Stomach smooth muscle (tissue), 2 donors: ENCODE data around the gene RFX7.
A peak's percentile ranks its signal among the peaks of the same experiment; 100 is the strongest.

ENCODE experiments used
- H3K27ac ChIP-seq: one replicate; pipeline ENCODE4 v1.7.0; 2013; ENCODE audit warnings: mild to moderate bottlenecking, low read length, inconsistent platforms
- H3K27me3 ChIP-seq, 2 donors: one replicate each; pipeline ENCODE4 v1.7.0; 2013; ENCODE audit warnings: low read length in 2 of 2; ENCODE audit not compliant: insufficient read depth in 2 of 2, control insufficient read depth in 1 of 2
- H3K36me3 ChIP-seq, 2 donors: one replicate each; pipeline ENCODE4 v1.7.0; 2013; ENCODE audit warnings: low read length in 2 of 2; ENCODE audit not compliant: control insufficient read depth in 2 of 2, insufficient read depth in 2 of 2
- H3K4me1 ChIP-seq: one replicate; pipeline ENCODE4 v1.7.0; 2013; ENCODE audit warnings: low read length; ENCODE audit not compliant: control insufficient read depth, insufficient read depth
- H3K4me3 ChIP-seq, 2 donors: one replicate each; pipeline ENCODE4 v1.7.0; 2013; ENCODE audit warnings: low read length in 2 of 2
- H3K9ac ChIP-seq, 2 donors: one replicate each; pipeline ENCODE4 v1.7.0; 2013; ENCODE audit warnings: low read length in 2 of 2, mild to moderate bottlenecking in 1 of 2
- H3K9me3 ChIP-seq, 2 donors: one replicate each; pipeline ENCODE4 v1.7.0; 2013; ENCODE audit warnings: low read length in 2 of 2; ENCODE audit not compliant: control insufficient read depth in 2 of 2
- donor health status: healthy.
- donor health status: Pancreatic carcinoma.

Gene RFX7

GRCh38 chr15:56128081-56128480 is 115.6 kb downstream of the RFX7 start:
- H3K27me3 ChIP-seq = no peaks in the 10 kb centered on the region
- peaks cover 0 to 6% of the 10 kb centered on the region in 2 donors for H3K9me3 ChIP-seq
- no peak overlapping the region for H3K27ac ChIP-seq
- no peak overlapping the region for H3K4me3 ChIP-seq
- peaks cover 0 to 2% of the 10 kb centered on the region in 2 donors for H3K36me3 ChIP-seq
- H3K4me1 ChIP-seq = no peaks in the 10 kb centered on the region
- H3K9ac ChIP-seq = no peak overlapping the region

- H3K9me3 ChIP-seq = peaks cover 0 to 6% of the 10 kb centered on the region in 2 donors
- no peak overlapping the region for H3K4me3 ChIP-seq
- no peaks in the 10 kb centered on the region for H3K27me3 ChIP-seq
- H3K9ac ChIP-seq = no peak overlapping the region
- no peak overlapping the region for H3K27ac ChIP-seq
- no peaks in the 10 kb centered on the region for H3K4me1 ChIP-seq
- H3K36me3 ChIP-seq = peaks cover 0 to 2% of the 10 kb centered on the region in 2 donors
Observed at GRCh38 chr15:56126409-56126808, 117.3 kb downstream of the RFX7 start.

- no peak overlapping the region for H3K4me3 ChIP-seq
- H3K9me3 ChIP-seq = peaks cover 0 to 6% of the 10 kb centered on the region in 2 donors
- no peak overlapping the region for H3K27ac ChIP-seq
- H3K4me1 ChIP-seq = no peaks in the 10 kb centered on the region
- H3K36me3 ChIP-seq = no peaks in the 10 kb centered on the region
- no peaks in the 10 kb centered on the region for H3K27me3 ChIP-seq
- no peak overlapping the region for H3K9ac ChIP-seq
Observed at GRCh38 chr15:56124391-56124790, 119.3 kb downstream of the RFX7 start.

- Histone ChIP-seq H3K4me3 (no peak overlapping the region), H3K4me1 (no peaks in the 10 kb centered on the region), H3K9me3 (no peaks in the 10 kb centered on the region)
Observed at GRCh38 chr15:56105855-56106254, 137.8 kb downstream of the RFX7 start.

GRCh38 chr15:56102441-56102840 is 141.2 kb downstream of the RFX7 start:
- Histone ChIP-seq H3K9ac (no peak overlapping the region), H3K4me1 (no peaks in the 10 kb centered on the region), H3K9me3 (no peaks in the 10 kb centered on the region), H3K27ac (peak overlapping the region; percentile 3), H3K36me3 (peaks cover 0 to 3% of the 10 kb centered on the region in 2 donors), H3K27me3 (no peaks in the 10 kb centered on the region), H3K4me3 (no peak overlapping the region)

More at GRCh38 chr15:56105855-56106254, 137.8 kb downstream of the RFX7 start:
- H3K27ac ChIP-seq = no peak overlapping the region
- H3K36me3 ChIP-seq = no peaks in the 10 kb centered on the region
- no peaks in the 10 kb centered on the region for H3K27me3 ChIP-seq
- no peak overlapping the region for H3K9ac ChIP-seq

- Histone ChIP-seq H3K9me3 (no peaks in the 10 kb centered on the region), H3K27me3 (no peaks in the 10 kb centered on the region), H3K4me3 (no peak overlapping the region), H3K9ac (no peak overlapping the region), H3K36me3 (peaks cover 14 to 20% of the 10 kb centered on the region in 2 donors), H3K4me1 (no peaks in the 10 kb centered on the region), H3K27ac (no peak overlapping the region)
Observed at GRCh38 chr15:56099311-56099710, 144.4 kb downstream of the RFX7 start.

GRCh38 chr15:56098195-56098863 is 145.3 kb downstream of the RFX7 start:
- H3K27me3 ChIP-seq = no peaks in the 10 kb centered on the region
- no peak overlapping the region for H3K4me3 ChIP-seq
- H3K4me1 ChIP-seq = no peaks in the 10 kb centered on the region
- no peaks in the 10 kb centered on the region for H3K9me3 ChIP-seq
- no peak overlapping the region for H3K9ac ChIP-seq
- no peak overlapping the region for H3K27ac ChIP-seq
- peaks cover 23 to 26% of the 10 kb centered on the region in 2 donors for H3K36me3 ChIP-seq

GRCh38 chr15:56095406-56095805 is 148.3 kb downstream of the RFX7 start:
- Histone ChIP-seq H3K9ac (no peak overlapping the region), H3K4me1 (no peaks in the 10 kb centered on the region), H3K4me3 (no peak overlapping the region), H3K36me3 (peaks cover 23 to 26% of the 10 kb centered on the region in 2 donors), H3K27ac (no peak overlapping the region), H3K27me3 (no peaks in the 10 kb centered on the region), H3K9me3 (no peaks in the 10 kb centered on the region)

- H3K4me1 ChIP-seq = no peaks in the 10 kb centered on the region
- no peaks in the 10 kb centered on the region for H3K9me3 ChIP-seq
- H3K9ac ChIP-seq = no peak overlapping the region
- H3K27ac ChIP-seq = no peak overlapping the region
- peaks cover 23 to 26% of the 10 kb centered on the region in 2 donors for H3K36me3 ChIP-seq
- H3K4me3 ChIP-seq = no peak overlapping the region
- no peaks in the 10 kb centered on the region for H3K27me3 ChIP-seq
Observed at GRCh38 chr15:56094171-56094570, 149.5 kb downstream of the RFX7 start.

- Histone ChIP-seq H3K36me3 (no peaks in the 10 kb centered on the region), H3K9ac (no peak overlapping the region), H3K27me3 (no peaks in the 10 kb centered on the region), H3K9me3 (no peaks in the 10 kb centered on the region), H3K27ac (no peak overlapping the region), H3K4me3 (no peak overlapping the region), H3K4me1 (no peaks in the 10 kb centered on the region)
Observed at GRCh38 chr15:56088389-56088788, 155.3 kb downstream of the RFX7 start.

- Histone ChIP-seq H3K9me3 (no peaks in the 10 kb centered on the region), H3K36me3 (no peaks in the 10 kb centered on the region), H3K27me3 (no peaks in the 10 kb centered on the region), H3K4me3 (no peak overlapping the region), H3K27ac (no peak overlapping the region), H3K4me1 (no peaks in the 10 kb centered on the region), H3K9ac (no peak overlapping the region)
Observed at GRCh38 chr15:56086566-56086965, 157.1 kb downstream of the RFX7 start.
